Sigmoid colon (tissue), 7 donors: ENCODE results near the gene TTC39A. TPM values are rescaled to one million over a fixed set of nuclear protein-coding genes. Genes with fewer than 3 reads are reported as not detected.

Experiments
- DNase-seq: peaks from one replicate; pipeline ENCODE4 v3.0.0-alpha.2; 2019
- H3K27ac ChIP-seq, 4 donors: fragments of 200-600 bp; sonication (generic); one replicate each; pipeline ENCODE4 v1.5.1; 2016 to 2019; ENCODE audit warnings: mild to moderate bottlenecking in 1 of 4
- H3K27me3 ChIP-seq, 3 donors: fragments of 200-600 bp; sonication (generic); one replicate each; pipeline ENCODE4 v1.5.1; 2019; ENCODE audit warnings: mild to moderate bottlenecking in 1 of 3
- H3K36me3 ChIP-seq, 4 donors: fragments of 200-600 bp; sonication (generic); one replicate each; pipeline ENCODE4 v1.5.1; 2016 to 2019
- H3K4me1 ChIP-seq, 4 donors: fragments of 200-600 bp; sonication (generic); one replicate each; pipeline ENCODE4 v1.5.1; 2017 to 2019
- H3K4me3 ChIP-seq, 4 donors: fragments of 200-600 bp; sonication (generic); one replicate each; pipeline ENCODE4 v1.5.1; 2017 to 2019; ENCODE audit warnings: mild to moderate bottlenecking in 2 of 4, moderate library complexity in 1 of 4
- H3K9me3 ChIP-seq, 4 donors: fragments of 200-600 bp in 3 of 4; sonication (generic) in 3 of 4; one replicate each; pipeline versions ENCODE4 v1.5.1 to v1.6.1; 2013 to 2019
- CTCF ChIP-seq, 4 experiments: fragments of 450-650 bp in 3 of 4; fragments of 200-600 bp in 1 of 4; IDR thresholded peaks; one replicate each; pipeline ENCODE4 v1.5.1; 2016 to 2019; ENCODE audit warnings: antibody characterized with exemption in 4 of 4, mild to moderate bottlenecking in 3 of 4, moderate library complexity in 2 of 4
- EP300 ChIP-seq, 4 donors: sonication (generic); formaldehyde crosslinking; IDR thresholded peaks; one replicate each; pipeline ENCODE4 v1.6.1; 2017; ENCODE audit warnings: antibody characterized with exemption in 4 of 4
- POLR2A ChIP-seq, 2 donors: fragments of 450-650 bp; IDR thresholded peaks; one replicate each; pipeline ENCODE4 v1.6.1; 2016; ENCODE audit warnings: antibody characterized with exemption in 2 of 2, mild to moderate bottlenecking in 2 of 2, moderate library complexity in 2 of 2
- POLR2AphosphoS5 ChIP-seq, 4 donors: sonication (generic); formaldehyde crosslinking; IDR thresholded peaks; one replicate each; pipeline ENCODE4 v1.6.1; 2017; ENCODE audit warnings: antibody characterized with exemption in 4 of 4
- WGBS, 2 donors: extraction: QIAGEN DNeasy Blood & Tissue Kit; methylation state at CpG; one replicate each; pipeline ENCODE4 v1.1.7; 2013; 5-methylcytosine and 5-hydroxymethylcytosine counted together
- intact Hi-C: fragments of 100-400 bp; cut with DNase I; formaldehyde crosslinking; loops from one replicate; pipeline ENCODE4 v1.15.1; 2023
- polyA plus RNA-seq, 3 donors: library from polyadenylated mRNA; stranded (reverse); fragments of 200-250 nt; gene quantifications; one replicate each; pipeline ENCODE4 v1.2.3, GENCODE V29; 2013
- total RNA-seq, 4 donors: library from RNA; depleted of rRNA; stranded (reverse); fragments of >200 nt; gene quantifications; one replicate each; pipeline ENCODE4 v1.1.0, GENCODE V29; 2016
- donor health status: healthy with polysubstance abuse.
- donor health status: Bipolar disorder and iron deficiency.
- donor health status: healthy.

TTC39A gene
- total and polyA plus RNA-seq, 7 donors, result under 0.01 to 71.7 (median 16.3) TPM; not detected in 1

GRCh38 chr1:51266791-51267190 is 63.6 kb downstream of the TTC39A start:
- DNase-seq, result no peak
- intact Hi-C loops, result no loop called here
- Histone ChIP-seq H3K27me3 (no peaks in the 10 kb centered on the region), H3K4me3 (no peak overlapping the region), H3K27ac (no peak overlapping the region), H3K36me3 (peaks cover 0 to 17% (median 2%) of the 10 kb centered on the region in 4 donors), H3K9me3 (no peaks in the 10 kb centered on the region), H3K4me1 (peaks cover 0 to 71% (median 55%) of the 10 kb centered on the region in 4 donors)
- TF ChIP-seq POLR2A (IDR thresholded peaks at IDR 0.05) (no peak), POLR2AphosphoS5 (IDR thresholded peaks at IDR 0.05) (no peak), EP300 (IDR thresholded peaks at IDR 0.05) (no peak), CTCF (IDR thresholded peaks at IDR 0.05) (no peak)
- WGBS, 2 donors, result 96 to 98% methylated on average over 4 of the region's 4 CpGs

DNA sequence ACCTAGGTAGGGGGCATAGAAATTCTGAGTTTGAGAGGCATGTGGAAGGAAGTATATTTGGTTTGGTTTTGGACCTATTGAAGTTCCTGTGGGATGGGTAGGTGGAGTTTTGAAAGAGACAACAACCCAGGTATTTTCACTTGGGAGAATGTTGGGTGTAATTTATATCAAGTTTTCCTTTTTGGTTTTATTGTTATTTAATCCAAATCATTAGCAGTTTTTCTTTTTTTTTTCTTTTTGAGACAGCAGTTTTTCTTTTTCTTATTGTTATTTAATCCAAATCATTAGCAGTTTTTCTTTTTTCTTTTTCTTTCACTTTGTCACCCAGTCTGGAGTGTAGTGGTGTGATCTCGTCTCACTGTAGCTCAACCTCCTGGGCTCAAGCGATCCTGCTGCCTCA is 64.2 kb downstream of the TTC39A start:
- H3K9me3 ChIP-seq, result no peaks in the 10 kb centered on the region
- no peak for DNase-seq
- H3K27ac ChIP-seq, result peak overlapping the region in 1 of 4 donors; percentile 76
- H3K36me3 ChIP-seq, result peaks cover 0 to 11% (median 0%) of the 10 kb centered on the region in 4 donors
- TF ChIP-seq EP300 (IDR thresholded peaks at IDR 0.05) (no peak), POLR2A (IDR thresholded peaks at IDR 0.05) (no peak), POLR2AphosphoS5 (IDR thresholded peaks at IDR 0.05) (no peak), CTCF (IDR thresholded peaks at IDR 0.05) (no peak)
- WGBS, 2 donors, result 93 to 99% methylated on average over 2 of the region's 2 CpGs
- peaks cover 0 to 77% (median 61%) of the 10 kb centered on the region in 4 donors for H3K4me1 ChIP-seq
- intact Hi-C loops, result no loop called here
- H3K27me3 ChIP-seq, result no peaks in the 10 kb centered on the region
- no peak overlapping the region for H3K4me3 ChIP-seq

GRCh38 chr1:51265618-51266017 is 64.7 kb downstream of the TTC39A start:
- H3K4me3 ChIP-seq, result no peak overlapping the region
- no peaks in the 10 kb centered on the region for H3K27me3 ChIP-seq
- whole genome bisulfite sequencing, 2 donors, result 90% methylated on average over 4 of the region's 4 CpGs
- intact Hi-C loops, result no loop called here
- peak overlapping the region in 1 of 4 donors; percentile 76 for H3K27ac ChIP-seq
- H3K36me3 ChIP-seq, result peaks cover 0 to 6% (median 0%) of the 10 kb centered on the region in 4 donors
- H3K4me1 ChIP-seq, result peaks cover 0 to 82% (median 66%) of the 10 kb centered on the region in 4 donors
- DNase-seq, result no peak
- TF ChIP-seq POLR2AphosphoS5 (IDR thresholded peaks at IDR 0.05), result no peak
- no peak for TF ChIP-seq POLR2A (IDR thresholded peaks at IDR 0.05)
- no peak for TF ChIP-seq EP300 (IDR thresholded peaks at IDR 0.05)
- no peak for TF ChIP-seq CTCF (IDR thresholded peaks at IDR 0.05)
- no peaks in the 10 kb centered on the region for H3K9me3 ChIP-seq

DNA sequence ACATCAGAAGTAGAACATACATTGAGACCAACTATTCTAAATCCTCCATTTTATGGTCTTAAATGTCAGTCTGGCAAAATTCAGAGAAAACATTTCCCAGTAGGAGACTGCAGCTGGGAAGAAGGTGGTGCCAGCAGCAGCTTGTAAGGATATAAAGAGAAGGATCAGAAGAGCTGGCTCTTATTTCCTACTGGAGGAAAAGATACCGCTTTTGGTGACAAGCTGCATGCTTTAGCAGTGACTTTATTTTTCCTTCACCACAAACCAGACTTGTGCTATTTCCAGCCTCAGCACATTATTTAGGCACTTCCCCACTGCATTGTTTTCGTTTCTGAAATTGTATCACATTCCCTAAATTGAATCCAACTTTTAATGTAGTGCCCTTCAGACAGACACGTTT is 65.9 kb downstream of the TTC39A start:
- no peaks in the 10 kb centered on the region for H3K36me3 ChIP-seq
- TF ChIP-seq POLR2AphosphoS5 (IDR thresholded peaks at IDR 0.05) (peak in 2 of 4 donors; percentile 5 to 36), EP300 (IDR thresholded peaks at IDR 0.05) (no peak), CTCF (IDR thresholded peaks at IDR 0.05) (no peak)
- H3K4me1 ChIP-seq, result peaks cover 0 to 87% (median 69%) of the 10 kb centered on the region in 4 donors
- peak overlapping the region in 2 of 4 donors; percentile 62 to 76 for H3K27ac ChIP-seq
- WGBS, 2 donors, result 53 to 71% methylated on average over 3 of the region's 3 CpGs
- H3K27me3 ChIP-seq, result no peaks in the 10 kb centered on the region
- no peak overlapping the region for H3K4me3 ChIP-seq
- intact Hi-C loops, result no loop called here
- no peaks in the 10 kb centered on the region for H3K9me3 ChIP-seq
- DNase-seq, result no peak
